Omental fat pad (tissue), 4 donors: Measurements from ENCODE around the gene ZNF554. TPM values are rescaled to one million over a fixed set of nuclear protein-coding genes. Genes with fewer than 3 reads are reported as not detected.
"Not testable (repeated sequence)": the region's sequence is repeated elsewhere in the genome, so short reads cannot be mapped to it uniquely, and the experiment has no call there.

Source experiments
- ATAC-seq: fragments of 150-250 bp; one replicate; pipeline ENCODE4 v1.9.1; 2016; ENCODE audit warnings: mild to moderate bottlenecking, moderate library complexity; ENCODE audit not compliant: low FRiP score
- DNase-seq: peaks from one replicate; pipeline ENCODE4 v3.0.0-alpha.2; 2019; ENCODE audit warnings: low spot score
- CTCF ChIP-seq, 3 donors: fragments of 450-650 bp; IDR thresholded peaks; one replicate each; pipeline ENCODE4 v1.5.1; 2016 to 2017; ENCODE audit warnings: antibody characterized with exemption in 3 of 3, mild to moderate bottlenecking in 3 of 3, moderate library complexity in 2 of 3
- total RNA-seq, 4 donors: library from RNA; depleted of rRNA; stranded (reverse); fragments of >200 nt; gene quantifications; one replicate each; pipeline ENCODE4 v1.1.0, GENCODE V29; 2016

Gene ZNF554
- total RNA-seq, 4 donors from 2014 or later = 0.84 to 4.0 (median 3.1) TPM

- ATAC-seq = no peak
- no peak for DNase-seq
- TF ChIP-seq CTCF (IDR thresholded peaks at IDR 0.05) = no peak
These were observed 7.0 kb upstream of the ZNF554 start for GRCh38 chr19:2812414-2813234.

GRCh38 chr19:2813235-2814160, 6.2 kb upstream of the ZNF554 start:
- ATAC-seq (no peak), DNase-seq (no peak)
- no peak for TF ChIP-seq CTCF (IDR thresholded peaks at IDR 0.05)

GRCh38 chr19:2814426-2814825, 5.2 kb upstream of the ZNF554 start:
- ATAC-seq = no peak
- no peak for DNase-seq
- TF ChIP-seq CTCF (IDR thresholded peaks at IDR 0.05) = no peak

GRCh38 chr19:2815191-2815614, 4.5 kb upstream of the ZNF554 start:
- no peak for TF ChIP-seq CTCF (IDR thresholded peaks at IDR 0.05)
- no peak for ATAC-seq

GRCh38 chr19:2815923-2816322, 3.7 kb upstream of the ZNF554 start:
- TF ChIP-seq CTCF (IDR thresholded peaks at IDR 0.05) = no peak
- no peak for ATAC-seq

More at GRCh38 chr19:2815191-2815614, 4.5 kb upstream of the ZNF554 start:
- DNase-seq = no peak

GRCh38 chr19:2816641-2817040, 3.0 kb upstream of the ZNF554 start:
- TF ChIP-seq CTCF (IDR thresholded peaks at IDR 0.05) = no peak
- no peak for ATAC-seq

More at GRCh38 chr19:2815923-2816322, 3.7 kb upstream of the ZNF554 start:
- no peak for DNase-seq

GRCh38 chr19:2817237-2817829, 2.3 kb upstream of the ZNF554 start:
- ATAC-seq, DNase-seq: not testable (repeated sequence)

More at GRCh38 chr19:2816641-2817040, 3.0 kb upstream of the ZNF554 start:
- no peak for DNase-seq
